ENCODE measurements around the gene OR6X1.

OR6X1 gene, protein sequence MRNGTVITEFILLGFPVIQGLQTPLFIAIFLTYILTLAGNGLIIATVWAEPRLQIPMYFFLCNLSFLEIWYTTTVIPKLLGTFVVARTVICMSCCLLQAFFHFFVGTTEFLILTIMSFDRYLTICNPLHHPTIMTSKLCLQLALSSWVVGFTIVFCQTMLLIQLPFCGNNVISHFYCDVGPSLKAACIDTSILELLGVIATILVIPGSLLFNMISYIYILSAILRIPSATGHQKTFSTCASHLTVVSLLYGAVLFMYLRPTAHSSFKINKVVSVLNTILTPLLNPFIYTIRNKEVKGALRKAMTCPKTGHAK

DNA sequence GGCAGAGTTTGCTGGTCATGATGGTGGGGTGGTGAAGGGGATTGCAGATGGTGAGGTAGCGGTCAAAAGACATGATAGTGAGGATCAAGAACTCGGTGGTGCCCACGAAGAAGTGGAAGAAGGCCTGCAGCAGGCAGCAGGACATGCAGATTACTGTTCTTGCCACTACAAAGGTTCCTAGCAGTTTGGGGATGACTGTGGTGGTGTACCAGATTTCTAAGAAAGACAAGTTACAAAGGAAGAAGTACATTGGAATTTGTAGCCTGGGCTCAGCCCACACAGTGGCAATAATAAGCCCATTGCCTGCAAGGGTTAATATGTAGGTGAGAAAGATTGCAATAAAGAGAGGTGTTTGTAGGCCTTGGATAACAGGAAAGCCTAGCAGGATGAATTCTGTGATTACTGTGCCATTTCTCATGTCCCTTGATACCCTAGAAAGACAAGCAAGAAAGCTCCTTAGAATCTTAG lies at the start of gene OR6X1:
OR6X1 (minus strand) TSS at position 418 of the 468 bp plus-strand sequence; CDS start at position 418, 0 bp downstream.
- DNase-seq (ENCODE audit: low spot score): no peak

DNA sequence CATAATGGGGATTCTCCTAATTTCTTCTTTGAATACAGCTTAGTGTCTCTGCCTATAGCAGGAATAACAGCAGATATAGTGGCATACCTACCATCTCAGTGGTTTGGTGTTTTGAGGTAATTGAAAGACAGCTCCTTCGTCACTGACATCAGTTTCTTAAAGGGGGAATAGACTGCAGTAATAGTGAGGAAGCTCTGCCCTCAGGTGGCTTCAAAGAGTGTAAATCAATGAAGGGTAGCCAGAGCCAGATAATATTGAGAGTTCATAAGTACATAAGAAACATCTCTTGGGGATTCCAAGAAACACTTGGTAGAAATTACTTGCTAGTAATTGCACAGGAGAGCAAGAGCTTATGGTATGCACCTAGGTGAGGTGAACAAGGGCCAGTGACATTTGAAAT lies 47.4 kb upstream of the OR6X1 start:
- DNase-seq (ENCODE audit: low spot score): no peak

DNA sequence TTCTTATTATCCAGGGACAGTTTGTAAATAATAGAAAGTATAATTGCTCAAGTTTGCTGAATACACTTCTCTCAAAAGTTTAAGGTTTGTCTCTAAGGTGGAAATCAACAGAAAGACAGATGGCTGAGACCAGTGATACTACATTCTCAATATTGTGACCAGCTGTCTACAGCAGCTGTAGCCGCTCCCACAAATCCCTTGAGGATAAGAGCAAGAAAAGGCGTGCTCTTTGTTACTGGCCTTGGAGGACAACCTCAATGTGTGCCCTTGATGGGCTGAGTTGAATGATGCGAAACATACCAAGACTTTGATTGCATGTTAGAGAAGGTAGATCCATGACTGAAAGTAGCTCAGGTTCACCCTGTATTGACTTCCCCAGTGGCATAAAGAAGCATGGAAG lies 45.7 kb upstream of the OR6X1 start:
- no peak for DNase-seq (ENCODE audit: low spot score)

DNA sequence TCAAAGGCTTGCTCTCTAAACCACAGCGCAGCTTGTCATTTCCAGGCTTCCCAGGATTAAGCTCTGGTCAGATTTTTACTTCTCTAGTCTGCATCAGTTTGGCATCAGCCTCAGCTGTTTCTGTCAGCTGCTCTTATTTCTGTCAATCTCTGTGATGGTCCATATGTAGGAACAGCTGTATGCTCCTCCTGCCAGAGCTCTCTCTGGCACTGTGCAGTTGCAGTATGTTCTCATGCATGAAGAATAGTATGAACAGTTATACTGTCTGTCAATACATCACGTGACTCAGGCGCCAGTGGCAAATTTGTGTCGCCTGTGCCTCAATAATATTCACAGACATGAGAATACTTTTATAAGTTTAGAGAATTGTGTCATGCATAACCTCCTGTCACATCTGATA lies 45.1 kb upstream of the OR6X1 start:
- DNase-seq (ENCODE audit: low spot score): no peak

DNA sequence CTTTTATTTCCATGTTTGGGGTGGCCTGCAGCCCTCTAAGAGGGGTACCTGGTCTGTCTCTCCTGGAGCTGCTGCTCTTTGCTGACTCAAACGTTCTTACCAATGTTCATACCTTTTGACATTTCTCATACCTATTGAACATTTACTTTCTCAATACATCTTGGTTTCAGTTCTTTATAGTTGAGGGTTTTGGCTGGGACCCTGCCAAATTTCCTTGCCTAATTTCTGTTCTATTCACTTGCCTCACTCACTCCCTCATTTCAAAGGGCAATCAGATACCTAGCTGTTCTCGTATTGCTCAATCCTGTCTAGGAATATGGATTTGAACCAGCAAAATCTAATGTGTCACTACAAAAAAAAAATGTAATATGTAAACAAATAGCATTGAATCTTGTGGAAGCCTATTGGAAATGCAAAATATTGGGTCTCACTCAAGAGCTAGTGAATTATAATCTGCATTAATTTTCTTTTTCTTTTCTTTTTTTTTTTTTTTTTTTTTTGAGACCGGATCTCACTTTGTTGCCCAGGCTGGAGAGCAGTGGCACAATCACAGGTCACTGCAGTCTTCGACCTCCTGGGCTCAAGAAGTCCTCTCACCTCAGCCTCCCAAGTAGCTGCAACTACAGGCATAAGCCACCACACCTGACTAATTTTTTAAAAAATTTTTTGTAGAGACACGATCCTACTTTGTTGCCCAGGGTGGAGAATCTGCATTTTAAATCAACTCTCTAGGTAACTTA lies 44.4 kb upstream of the OR6X1 start:
- no peak for DNase-seq (ENCODE audit: low spot score)

DNA sequence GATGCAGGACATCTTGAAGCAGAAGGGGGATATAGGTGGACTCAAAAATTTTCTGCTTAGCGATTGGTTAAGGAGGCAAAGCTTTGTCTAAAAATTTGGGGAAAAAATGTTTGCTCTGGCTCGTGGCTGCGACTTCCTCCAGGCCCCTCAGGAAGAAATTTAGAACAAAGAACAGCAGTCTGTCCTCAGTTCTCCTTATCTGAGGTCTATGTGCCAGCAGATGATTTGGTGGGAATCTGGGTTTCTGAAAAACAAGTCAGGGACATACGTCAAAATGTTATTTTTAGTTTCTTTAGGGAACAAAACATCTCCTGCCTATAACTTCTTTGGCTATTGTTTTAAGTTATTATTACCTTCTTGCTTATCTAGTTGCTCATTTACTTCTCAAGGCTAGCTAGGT lies 43.8 kb upstream of the OR6X1 start:
- DNase-seq (ENCODE audit: low spot score): no peak

DNA sequence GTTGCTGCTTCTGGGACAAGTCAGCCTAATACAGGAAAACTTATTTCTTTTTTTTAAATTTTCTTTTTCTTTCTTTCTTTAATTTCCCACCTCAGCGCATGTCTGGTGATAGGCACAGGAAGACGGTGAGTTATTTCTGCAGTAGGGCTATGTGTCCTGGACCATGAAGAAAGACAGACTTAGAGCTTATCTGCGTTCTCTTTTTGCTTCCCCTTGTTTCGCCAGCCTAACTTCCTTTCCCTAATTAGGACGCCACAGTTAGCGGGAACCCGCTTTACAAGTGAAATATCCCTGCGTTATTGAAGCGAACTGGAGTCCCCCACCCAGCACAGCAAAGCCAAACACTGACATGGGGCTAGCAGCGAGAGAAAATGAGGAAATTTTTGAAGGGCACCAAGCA lies 43.2 kb upstream of the OR6X1 start:
- DNase-seq (ENCODE audit: low spot score): no peak

DNA sequence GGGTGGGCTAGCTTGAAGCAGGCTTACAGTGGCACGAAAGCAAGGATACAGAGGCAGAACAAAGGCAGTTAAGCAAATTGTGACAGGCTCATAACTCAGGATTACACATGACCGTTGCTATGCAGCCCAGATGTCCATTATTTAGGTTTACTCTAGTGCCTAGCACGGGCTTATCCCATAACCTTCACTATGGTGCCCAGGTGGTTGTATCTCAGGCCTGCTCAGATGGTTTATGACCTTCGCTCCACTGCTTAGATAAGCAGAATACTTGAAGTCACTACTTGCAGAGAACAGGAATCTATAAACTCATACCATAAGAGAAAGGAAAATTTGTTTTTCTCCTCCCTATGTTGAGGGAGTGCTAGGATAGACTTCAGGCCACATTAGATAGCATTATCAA lies 42.8 kb upstream of the OR6X1 start:
- no peak for DNase-seq (ENCODE audit: low spot score)

DNA sequence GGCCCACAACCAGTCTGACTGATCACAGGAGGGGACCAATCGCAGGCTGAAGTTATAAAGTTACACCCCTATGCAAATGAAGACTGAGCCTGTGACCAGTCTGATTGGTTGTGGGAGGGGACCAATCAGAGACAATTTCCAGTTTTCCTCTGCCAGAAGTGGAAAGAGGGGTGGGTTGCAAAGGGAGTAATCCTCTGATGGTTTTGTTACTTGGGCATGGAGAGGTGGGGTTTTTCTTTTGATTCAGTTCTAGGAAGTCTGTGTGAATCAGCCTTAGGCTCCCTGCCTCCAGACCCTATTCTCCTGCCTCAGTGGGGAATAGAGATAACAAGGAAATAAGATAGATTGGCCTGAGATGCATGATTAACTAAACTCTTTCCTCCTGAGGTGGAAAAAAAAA lies 41.9 kb upstream of the OR6X1 start:
- DNase-seq (ENCODE audit: low spot score): no peak

DNA sequence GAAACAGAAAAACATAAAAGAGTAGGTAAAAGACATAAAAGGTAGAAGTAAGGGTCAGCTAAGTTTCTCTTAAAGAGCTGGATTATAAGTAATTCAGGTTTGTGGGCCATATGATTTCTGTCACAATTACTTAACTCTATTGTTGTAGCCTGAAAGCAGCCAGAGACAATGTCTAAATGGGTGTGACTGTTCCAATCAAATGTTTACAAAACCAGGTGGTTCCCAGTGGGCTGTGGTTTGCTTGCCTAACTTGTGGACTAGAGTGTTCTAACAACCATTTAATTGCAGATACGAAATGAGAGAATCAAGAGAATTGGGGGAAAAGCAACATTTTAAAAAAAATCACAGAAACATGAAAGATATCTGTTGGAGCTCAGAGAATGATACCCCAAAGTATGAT lies 29.2 kb upstream of the OR6X1 start:
- no peak for DNase-seq (ENCODE audit: low spot score)

DNA sequence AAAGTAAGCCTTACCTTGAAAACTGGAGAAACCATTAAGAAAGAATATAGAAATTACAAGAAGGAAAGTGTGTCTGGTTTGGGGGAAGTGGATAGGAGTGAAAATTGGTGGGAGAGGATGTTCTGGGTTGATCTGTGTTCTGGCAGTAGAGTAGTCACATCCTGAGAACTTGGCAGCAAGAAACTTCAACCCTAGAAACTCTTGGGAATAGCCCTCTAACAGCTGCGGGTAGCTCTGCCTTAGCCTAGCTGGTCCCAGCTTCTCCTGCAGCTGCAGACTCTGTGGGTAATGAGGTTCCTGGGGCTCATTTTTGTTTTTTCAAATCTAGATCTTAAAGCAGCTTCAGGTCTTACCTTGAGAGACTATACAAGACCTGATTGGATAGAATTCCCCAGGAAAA lies 24.2 kb upstream of the OR6X1 start:
- no peak for DNase-seq (ENCODE audit: low spot score)

DNA sequence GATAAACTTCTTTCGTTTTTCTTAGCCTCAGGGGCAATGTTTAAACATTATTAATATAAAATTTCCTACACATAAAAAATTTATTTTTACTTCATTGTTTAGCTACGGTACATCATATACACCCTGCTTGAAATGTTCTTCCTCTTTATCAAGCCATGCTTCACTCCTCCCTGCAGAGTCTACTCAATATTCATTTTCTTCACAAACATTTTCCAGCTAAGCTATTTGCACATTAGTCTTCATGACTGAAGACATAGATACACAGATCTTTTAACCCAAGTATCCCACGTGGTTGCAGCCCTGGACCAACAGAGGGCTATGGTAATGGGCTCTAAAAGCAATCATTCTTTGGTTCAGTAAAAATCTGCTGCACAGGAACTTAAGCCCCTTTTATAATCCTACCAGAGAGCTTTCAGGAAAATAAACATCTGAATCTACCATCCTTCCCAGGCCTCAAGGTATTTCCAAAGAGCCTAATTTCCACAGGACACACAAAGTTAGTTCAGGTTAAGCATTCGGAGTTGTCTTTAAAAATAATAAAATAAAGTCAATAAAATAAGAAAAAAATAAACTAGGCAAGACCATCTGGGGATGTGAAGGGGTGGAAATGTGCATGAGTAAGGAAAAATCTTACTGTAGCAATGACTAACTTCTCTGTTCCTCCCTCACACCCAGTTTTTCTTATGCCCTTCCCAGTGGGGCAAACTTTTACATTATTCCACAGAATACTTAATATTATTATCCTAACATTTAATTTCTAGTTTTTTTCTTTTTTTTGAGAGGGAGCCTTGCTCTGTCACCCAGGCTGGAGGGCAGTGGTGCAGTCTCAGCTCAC lies 21.6 kb upstream of the OR6X1 start:
- no peak for DNase-seq (ENCODE audit: low spot score)

DNA sequence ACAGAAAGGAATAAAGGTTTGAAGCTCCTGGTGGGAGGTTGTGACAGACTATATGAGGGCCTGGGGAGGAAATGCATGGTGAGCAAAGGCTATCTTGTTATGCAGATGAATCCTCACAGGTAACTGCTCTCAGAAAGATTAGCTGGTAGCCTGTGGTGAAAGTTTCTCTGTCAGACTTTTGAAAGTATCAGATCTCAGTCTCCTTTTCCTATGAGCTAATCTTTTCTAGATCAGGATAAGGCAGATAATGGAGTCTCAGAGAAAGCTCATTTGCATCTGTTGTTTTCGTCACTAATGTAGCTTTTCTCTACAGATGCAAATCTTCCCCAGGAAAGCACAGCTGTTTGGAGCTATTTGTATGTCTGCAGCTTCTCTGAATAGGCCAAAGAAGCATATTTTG lies 21.0 kb upstream of the OR6X1 start:
- DNase-seq (ENCODE audit: low spot score): no peak

DNA sequence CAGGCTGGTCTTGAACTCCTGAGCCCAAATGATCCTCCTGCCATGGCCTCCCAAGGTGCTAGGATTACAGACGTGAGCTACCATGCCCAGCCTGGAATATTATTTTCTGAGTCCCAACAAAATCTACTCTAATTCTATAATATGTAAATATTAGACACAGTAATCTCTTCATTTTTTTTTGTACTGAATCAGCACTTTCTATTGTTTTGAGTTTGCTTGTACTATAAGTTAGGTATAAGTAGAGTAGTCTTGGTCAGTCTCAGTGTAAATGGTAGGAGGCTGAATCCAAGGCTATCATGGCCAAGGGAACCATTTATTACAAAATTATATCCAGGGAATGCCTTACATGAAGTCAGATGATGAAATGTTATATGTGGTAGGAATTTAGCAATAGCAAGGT lies 19.6 kb upstream of the OR6X1 start:
- no peak for DNase-seq (ENCODE audit: low spot score)

DNA sequence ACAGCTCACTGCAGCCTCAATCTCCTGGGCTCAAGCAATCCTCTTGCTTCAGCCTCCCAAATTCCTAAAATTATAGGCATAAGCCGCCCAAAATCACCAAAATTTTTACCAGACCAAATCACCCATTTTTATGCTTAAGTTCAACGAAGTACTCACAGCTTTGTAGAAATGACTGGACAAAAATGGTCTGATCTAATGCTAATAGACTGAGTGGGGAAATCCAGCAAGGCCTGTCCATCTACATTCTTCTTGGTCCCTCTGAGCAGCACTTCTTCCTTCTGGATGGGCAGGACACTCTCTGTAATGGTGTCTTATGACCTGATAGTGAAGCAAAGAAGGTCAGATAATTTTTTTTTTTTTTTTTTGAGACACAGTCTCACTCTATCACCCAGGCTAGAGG lies 18.7 kb upstream of the OR6X1 start:
- no peak for DNase-seq (ENCODE audit: low spot score)

DNA sequence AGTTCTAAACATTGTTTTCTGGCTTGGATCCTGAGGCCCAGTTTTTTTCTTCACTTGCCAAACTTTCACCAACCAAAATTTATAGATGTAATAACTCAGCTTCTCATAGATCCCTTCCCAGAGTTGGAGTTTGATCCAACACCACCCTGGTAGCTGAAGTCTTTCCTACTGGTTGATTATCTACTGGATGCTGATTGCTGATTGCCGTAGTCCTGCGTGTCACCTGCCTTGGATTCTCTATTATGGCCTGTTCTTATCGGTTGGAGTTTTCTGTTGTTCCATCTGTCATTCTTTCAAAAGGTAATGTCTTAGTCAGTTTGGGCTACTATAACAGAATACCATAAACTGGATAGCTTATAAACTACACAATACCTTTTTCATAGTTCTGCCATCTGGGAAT lies 17.3 kb upstream of the OR6X1 start:
- no peak for DNase-seq (ENCODE audit: low spot score)

DNA sequence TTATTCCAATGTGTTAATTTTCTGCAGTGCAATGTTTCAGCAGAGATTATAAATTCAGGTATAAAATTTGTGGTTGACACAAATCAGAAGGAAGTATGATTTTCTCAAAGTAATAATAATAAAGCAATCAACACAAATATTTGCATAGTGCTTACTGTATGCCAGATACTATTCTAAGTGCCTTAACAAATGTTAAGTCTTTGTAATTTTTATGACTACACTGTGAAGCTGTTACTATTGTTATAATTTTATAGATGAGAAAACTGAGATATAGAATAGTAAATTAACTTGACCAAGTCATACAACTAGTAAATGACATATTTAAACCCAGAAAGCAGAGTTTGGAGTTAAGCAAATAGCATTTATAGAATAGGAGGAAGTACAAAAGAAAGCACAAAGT lies 16.4 kb upstream of the OR6X1 start:
- no peak for DNase-seq (ENCODE audit: low spot score)

DNA sequence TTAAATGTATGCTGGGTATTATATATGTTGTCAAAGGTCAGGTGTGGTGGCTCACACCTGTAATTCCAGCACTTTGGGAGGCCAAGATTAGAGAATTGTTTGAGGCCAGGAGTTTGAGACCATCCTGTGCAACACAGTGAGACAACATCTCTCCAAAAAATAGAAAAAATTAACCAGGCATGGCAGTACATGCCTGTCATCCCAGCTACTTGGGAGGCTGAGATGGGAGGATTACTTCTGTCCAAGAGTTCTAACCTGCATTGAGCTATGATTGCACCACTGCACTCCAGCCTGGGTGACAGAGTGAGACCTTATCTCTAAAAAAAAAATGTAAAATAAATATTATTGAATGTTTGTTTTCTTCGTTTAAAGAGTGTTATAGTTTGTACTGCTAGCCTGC lies 11.3 kb upstream of the OR6X1 start:
- no peak for DNase-seq (ENCODE audit: low spot score)

DNA sequence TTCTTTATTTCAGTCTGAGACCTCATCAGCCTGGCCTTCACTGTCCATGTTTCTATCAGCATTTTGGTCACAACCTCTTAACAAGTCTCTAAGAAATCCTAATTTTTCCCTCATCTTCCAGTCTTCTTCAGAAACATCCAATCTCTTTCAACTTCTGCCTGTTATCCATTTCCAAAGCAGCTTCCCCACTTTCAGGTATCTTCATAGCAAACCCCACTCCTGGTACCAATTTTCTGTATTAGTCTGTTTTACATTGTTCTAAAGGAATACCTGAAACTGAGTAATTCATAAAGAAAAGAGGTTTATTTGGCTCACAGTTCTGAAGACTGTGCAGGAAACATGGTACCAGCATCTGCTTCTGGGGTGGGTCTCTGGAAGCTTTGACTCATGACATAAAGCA lies 8.1 kb upstream of the OR6X1 start:
- DNase-seq (ENCODE audit: low spot score): no peak

DNA sequence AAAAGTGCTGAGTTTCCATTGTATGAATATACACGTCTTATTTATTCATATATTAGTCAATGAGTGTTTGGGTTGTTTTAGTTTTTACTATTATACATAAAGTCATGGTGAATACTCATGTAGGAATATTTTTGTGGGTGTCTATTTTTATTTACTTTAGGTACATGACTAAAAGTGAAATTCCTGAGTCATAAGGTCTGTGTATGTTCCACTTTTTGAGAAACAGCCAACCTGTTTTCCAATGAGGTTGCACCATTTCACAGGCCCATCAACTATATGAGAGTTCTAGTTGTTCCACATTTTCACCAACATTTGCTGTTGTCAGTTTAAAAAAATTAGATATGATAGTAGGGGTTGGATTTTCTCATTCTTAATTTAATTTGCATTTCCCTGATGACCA lies 6.6 kb upstream of the OR6X1 start:
- no peak for DNase-seq (ENCODE audit: low spot score)

DNA sequence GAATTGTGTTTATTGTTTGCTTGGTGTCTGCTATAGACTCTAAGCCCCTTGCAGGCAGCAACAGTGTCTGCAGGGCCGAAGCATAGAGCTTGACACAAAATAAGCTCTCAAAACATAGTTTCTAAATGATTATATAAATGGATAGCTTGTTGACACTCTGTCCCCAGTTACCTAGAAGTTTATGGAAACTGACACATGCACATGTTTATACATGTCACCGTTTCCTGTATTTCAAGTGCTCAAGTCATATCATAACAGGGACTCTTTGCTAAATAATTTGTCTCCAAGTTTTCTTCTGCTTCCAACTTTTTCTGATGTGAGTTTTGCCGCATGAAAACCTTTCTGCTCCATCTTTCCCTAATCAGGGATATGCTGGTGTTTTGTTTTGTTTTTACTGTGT lies 3.7 kb upstream of the OR6X1 start:
- no peak for DNase-seq (ENCODE audit: low spot score)

DNA sequence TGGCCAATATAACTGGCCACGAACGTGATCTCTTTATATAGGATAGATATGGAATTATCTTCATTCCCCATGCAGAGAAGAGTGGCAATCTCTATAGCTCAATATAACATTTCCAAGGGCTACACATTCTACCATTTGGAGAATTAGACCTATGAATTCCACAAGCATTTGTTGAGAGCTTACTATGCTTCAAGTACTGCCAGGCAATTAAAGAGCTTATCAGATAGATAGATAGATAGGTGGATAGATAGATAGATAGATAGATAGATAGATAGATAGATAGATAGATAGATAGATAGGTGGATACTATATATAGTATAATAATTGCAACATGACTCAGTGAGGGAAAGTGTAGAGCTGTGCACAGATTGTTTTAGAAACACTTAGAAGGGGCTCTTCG lies 1.5 kb upstream of the OR6X1 start:
- no peak for DNase-seq (ENCODE audit: low spot score)

DNA sequence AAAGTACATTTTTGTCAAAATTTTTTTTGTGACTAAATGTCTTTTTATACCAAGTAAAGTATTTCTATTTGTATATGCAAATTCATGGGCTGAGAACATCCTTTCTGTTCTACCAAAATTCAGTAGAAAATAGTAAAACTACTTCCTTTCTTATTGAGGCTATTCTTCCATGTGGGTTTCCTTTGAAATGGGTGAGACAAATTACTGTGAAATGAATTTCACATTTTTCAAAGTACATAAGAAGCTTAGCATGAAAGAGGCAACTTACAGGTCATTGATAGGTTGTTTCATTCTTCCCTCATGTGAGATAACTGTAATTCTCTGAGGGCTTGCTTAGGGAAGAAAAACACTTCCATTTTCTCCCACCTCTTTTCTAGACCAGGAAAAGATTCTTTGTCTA lies 1.0 kb upstream of the OR6X1 start:
- no peak for DNase-seq (ENCODE audit: low spot score)

All from germinal center (tissue), 1 donor.